Body of pancreas (tissue), 4 donors: ENCODE data around the gene ZNF273.

Experiments used
- CTCF ChIP-seq, 7 experiments: fragments of 450-650 bp in 4 of 7; fragments of 200-600 bp in 3 of 7; sonication (generic) in 3 of 7; IDR thresholded peaks; one replicate each; pipeline ENCODE4 v1.5.1; 2016 to 2019; ENCODE audit warnings: antibody characterized with exemption in 7 of 7
- POLR2A ChIP-seq, 3 donors: fragments of 450-650 bp; IDR thresholded peaks; one replicate each; pipeline ENCODE4 v1.6.1; 2016; ENCODE audit warnings: antibody characterized with exemption in 3 of 3, mild to moderate bottlenecking in 2 of 3

GRCh38 chr7:64863021-64863420, 40.1 kb upstream of the ZNF273 start:
- no peak for TF ChIP-seq CTCF (IDR thresholded peaks at IDR 0.05)
- TF ChIP-seq POLR2A (IDR thresholded peaks at IDR 0.05) = no peak
